Epithelial cell of prostate (primary cell): ENCODE results near the gene TFR2.

ENCODE experiments used
- DNase-seq: peaks from one replicate; pipeline ENCODE4 v3.0.0-alpha.2; 2011; ENCODE audit warnings: low read depth, low spot score
- H3K27ac ChIP-seq: fragments of 450-650 bp; 2 replicates; pipeline ENCODE4 v1.5.1; 2017; ENCODE audit warnings: mild to moderate bottlenecking

TFR2 gene

GRCh38 chr7:100576384-100576993 is 64.9 kb downstream of the TFR2 start:
- H3K27ac ChIP-seq = no peak overlapping the region
- DNase-seq = no peak

GRCh38 chr7:100575746-100576383 is 65.5 kb downstream of the TFR2 start:
- H3K27ac ChIP-seq = no peak overlapping the region
- no peak for DNase-seq

- H3K27ac ChIP-seq = no peak overlapping the region
- no peak for DNase-seq
Observed at GRCh38 chr7:100575206-100575631, 66.1 kb downstream of the TFR2 start.

GRCh38 chr7:100574362-100575205 is 66.8 kb downstream of the TFR2 start:
- DNase-seq = no peak
- H3K27ac ChIP-seq = no peak overlapping the region

- no peak within 1 kb of the TSS for H3K27ac ChIP-seq
- no peak for DNase-seq
Observed at GRCh38 chr7:100573691-100574361, 67.5 kb downstream of the TFR2 start, which contains the start of gene SAP25. Gene SAP25, minus strand, starts transcription at chr7:100573900. Its CDS starts 158 bp downstream, at chr7:100573742.

GRCh38 chr7:100572949-100573675 is 68.2 kb downstream of the TFR2 start:
- no peak overlapping the region for H3K27ac ChIP-seq
- DNase-seq = no peak

GRCh38 chr7:100572281-100572948 is 68.9 kb downstream of the TFR2 start:
- H3K27ac ChIP-seq = no peak overlapping the region

GRCh38 chr7:100571829-100572116 is 69.6 kb downstream of the TFR2 start:
- H3K27ac ChIP-seq = no peak overlapping the region
- no peak for DNase-seq

More at GRCh38 chr7:100572281-100572948, 68.9 kb downstream of the TFR2 start:
- DNase-seq = no peak

- DNase-seq = no peak
- H3K27ac ChIP-seq = no peak overlapping the region
Observed at GRCh38 chr7:100570954-100571828, 70.2 kb downstream of the TFR2 start.
